Measurements from ENCODE around the gene GAD2. TPM values are rescaled to one million over a fixed set of nuclear protein-coding genes. Genes with fewer than 3 reads are reported as not detected.

GAD2 gene
- total RNA-seq, 1 experiment from 2014 or later: not detected

GRCh38 chr10:26232174-26232573 is 15.6 kb downstream of the GAD2 start:
- Histone ChIP-seq H3K36me3 (ENCODE audit: control insufficient read depth, insufficient read depth, low read length) (no peaks in the 10 kb centered on the region), H3K27me3 (replicated peaks; ENCODE audit: control insufficient read depth, insufficient read depth, low read length) (no peaks in the 10 kb centered on the region), H3K4me3 (ENCODE audit: low read depth, low read length) (no peak overlapping the region), H3K9me3 (no peaks in the 10 kb centered on the region), H3K4me1 (no peaks in the 10 kb centered on the region)
- Mint-ChIP-seq H3K4me1 (ENCODE audit: low read depth, unreplicated experiment) (no peaks in the 10 kb centered on the region), H3K27me3 (ENCODE audit: insufficient read depth, unreplicated experiment) (peaks cover 18% of the 10 kb centered on the region), H3K9me3 (ENCODE audit: unreplicated experiment) (no peaks in the 10 kb centered on the region), H3K4me3 (ENCODE audit: unreplicated experiment) (no peak overlapping the region), H3K27ac (ENCODE audit: unreplicated experiment) (no peak overlapping the region), H3K36me3 (ENCODE audit: insufficient read depth, unreplicated experiment) (no peaks in the 10 kb centered on the region)
- DNase-seq: no peak
- no peak for TF ChIP-seq CTCF (IDR thresholded peaks at IDR 0.05; ENCODE audit: insufficient read depth in 1 of 2, low read depth in 1 of 2, low read length in 1 of 2, severe bottlenecking in 1 of 2, unreplicated experiment in 1 of 2)
- ChIA-PET POLR2A (no interaction called here), CTCF (no interaction called here)
- BruUV-seq (replicated peaks): no TSS peak
- intact Hi-C loops (cut with micrococcal nuclease; ENCODE audit: unreplicated experiment): loop anchor here (2.0 kb wide), 1 partner anchor 33 kb away; no protein-coding TSS in a partner anchor

GRCh38 chr10:26235761-26236160 is 19.2 kb downstream of the GAD2 start:
- Mint-ChIP-seq H3K4me3 (ENCODE audit: unreplicated experiment) (no peak overlapping the region), H3K27me3 (ENCODE audit: insufficient read depth, unreplicated experiment) (peaks cover 31% of the 10 kb centered on the region), H3K4me1 (ENCODE audit: low read depth, unreplicated experiment) (no peaks in the 10 kb centered on the region), H3K27ac (ENCODE audit: unreplicated experiment) (no peak overlapping the region), H3K36me3 (ENCODE audit: insufficient read depth, unreplicated experiment) (no peaks in the 10 kb centered on the region), H3K9me3 (ENCODE audit: unreplicated experiment) (no peaks in the 10 kb centered on the region)
- Histone ChIP-seq H3K4me3 (ENCODE audit: low read depth, low read length) (no peak overlapping the region), H3K9me3 (no peaks in the 10 kb centered on the region), H3K4me1 (no peaks in the 10 kb centered on the region), H3K27me3 (replicated peaks; ENCODE audit: control insufficient read depth, insufficient read depth, low read length) (no peaks in the 10 kb centered on the region; the same call in 1 of the 2 replicates), H3K36me3 (ENCODE audit: control insufficient read depth, insufficient read depth, low read length) (no peaks in the 10 kb centered on the region)
- TF ChIP-seq CTCF (IDR thresholded peaks at IDR 0.05; ENCODE audit: insufficient read depth in 1 of 2, low read depth in 1 of 2, low read length in 1 of 2, severe bottlenecking in 1 of 2, unreplicated experiment in 1 of 2): no peak
- intact Hi-C loops (cut with micrococcal nuclease; ENCODE audit: unreplicated experiment): no loop called here
- POLR2A ChIA-PET: no interaction called here
- no peak for DNase-seq
- no TSS peak for BruUV-seq (replicated peaks)
- CTCF ChIA-PET: no interaction called here

GRCh38 chr10:26238378-26238777 is 21.8 kb downstream of the GAD2 start:
- Mint-ChIP-seq H3K9me3 (ENCODE audit: unreplicated experiment) (no peaks in the 10 kb centered on the region), H3K4me3 (ENCODE audit: unreplicated experiment) (no peak overlapping the region), H3K27ac (ENCODE audit: unreplicated experiment) (no peak overlapping the region), H3K27me3 (ENCODE audit: insufficient read depth, unreplicated experiment) (peaks cover 36% of the 10 kb centered on the region), H3K36me3 (ENCODE audit: insufficient read depth, unreplicated experiment) (no peaks in the 10 kb centered on the region), H3K4me1 (ENCODE audit: low read depth, unreplicated experiment) (no peaks in the 10 kb centered on the region)
- no TSS peak for BruUV-seq (replicated peaks)
- ChIA-PET POLR2A (no interaction called here), CTCF (no interaction called here)
- DNase-seq: no peak
- Histone ChIP-seq H3K36me3 (ENCODE audit: control insufficient read depth, insufficient read depth, low read length) (no peaks in the 10 kb centered on the region), H3K4me3 (ENCODE audit: low read depth, low read length) (no peak overlapping the region), H3K4me1 (no peaks in the 10 kb centered on the region), H3K27me3 (replicated peaks; ENCODE audit: control insufficient read depth, insufficient read depth, low read length) (no peaks in the 10 kb centered on the region; the same call in 1 of the 2 replicates), H3K9me3 (no peaks in the 10 kb centered on the region)
- TF ChIP-seq CTCF (IDR thresholded peaks at IDR 0.05; ENCODE audit: insufficient read depth in 1 of 2, low read depth in 1 of 2, low read length in 1 of 2, severe bottlenecking in 1 of 2, unreplicated experiment in 1 of 2): no peak
- intact Hi-C loops (cut with micrococcal nuclease; ENCODE audit: unreplicated experiment): no loop called here
